Body of pancreas (tissue), 4 donors: Measurements from ENCODE around the gene LRP8.

Source experiments
- CTCF ChIP-seq, 7 experiments: fragments of 450-650 bp in 4 of 7; fragments of 200-600 bp in 3 of 7; sonication (generic) in 3 of 7; IDR thresholded peaks; one replicate each; pipeline ENCODE4 v1.5.1; 2016 to 2019; ENCODE audit warnings: antibody characterized with exemption in 7 of 7
- POLR2A ChIP-seq, 3 donors: fragments of 450-650 bp; IDR thresholded peaks; one replicate each; pipeline ENCODE4 v1.6.1; 2016; ENCODE audit warnings: antibody characterized with exemption in 3 of 3, mild to moderate bottlenecking in 2 of 3

GRCh38 chr1:53305650-53306049 lies 22.2 kb downstream of the LRP8 start:
- TF ChIP-seq POLR2A (IDR thresholded peaks at IDR 0.05) (no peak), CTCF (IDR thresholded peaks at IDR 0.05) (no peak)
